Measurements from ENCODE around the gene KCNV2.
"Not testable (repeated sequence)": the region's sequence is repeated elsewhere in the genome, so short reads cannot be mapped to it uniquely, and the experiment has no call there.

KCNV2 gene

DNA sequence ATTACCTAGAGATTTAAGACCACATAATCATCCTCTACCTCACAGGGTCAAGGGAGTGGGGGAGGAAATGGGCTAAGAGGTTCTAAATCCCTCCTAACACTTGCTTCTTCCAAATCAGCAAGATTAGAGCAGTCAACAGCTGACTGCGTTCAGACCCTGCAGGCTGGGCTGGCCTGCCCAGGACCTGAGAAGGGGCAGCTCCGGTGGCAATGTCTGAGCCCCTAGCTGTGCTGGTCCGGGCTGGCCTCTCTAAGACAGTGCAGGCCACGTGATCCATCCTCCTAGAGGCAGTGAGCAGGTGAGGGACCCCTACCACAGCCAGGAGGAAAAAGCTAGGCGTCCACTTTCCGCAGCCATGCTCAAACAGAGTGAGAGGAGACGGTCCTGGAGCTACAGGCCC, at the start of gene KCNV2:
KCNV2 (plus strand) TSS at position 126 of the 400 bp plus-strand sequence; CDS start at position 356, 230 bp downstream.
- DNase-seq (ENCODE audit: low read depth) = no peak

DNA sequence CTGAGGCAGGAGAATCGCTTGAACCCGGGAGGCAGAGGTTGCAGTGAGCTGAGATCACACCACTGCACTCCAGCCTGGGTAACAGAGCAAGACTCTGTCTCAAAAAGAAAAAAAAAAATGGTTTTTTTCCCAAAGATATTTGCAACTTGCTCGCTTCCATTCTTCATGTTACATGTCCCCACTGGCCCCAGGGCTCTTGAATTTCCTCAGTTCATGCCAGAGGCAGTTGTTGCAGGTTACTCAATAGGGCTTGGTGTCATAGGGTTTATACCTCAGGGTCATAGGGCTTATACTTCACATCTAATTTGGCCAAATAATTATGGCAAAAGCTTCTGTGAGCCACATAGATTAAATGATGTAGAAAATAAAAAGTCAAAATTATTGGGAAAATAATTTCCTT, 44.1 kb upstream of the KCNV2 start:
- no peak for DNase-seq (ENCODE audit: low read depth)

DNA sequence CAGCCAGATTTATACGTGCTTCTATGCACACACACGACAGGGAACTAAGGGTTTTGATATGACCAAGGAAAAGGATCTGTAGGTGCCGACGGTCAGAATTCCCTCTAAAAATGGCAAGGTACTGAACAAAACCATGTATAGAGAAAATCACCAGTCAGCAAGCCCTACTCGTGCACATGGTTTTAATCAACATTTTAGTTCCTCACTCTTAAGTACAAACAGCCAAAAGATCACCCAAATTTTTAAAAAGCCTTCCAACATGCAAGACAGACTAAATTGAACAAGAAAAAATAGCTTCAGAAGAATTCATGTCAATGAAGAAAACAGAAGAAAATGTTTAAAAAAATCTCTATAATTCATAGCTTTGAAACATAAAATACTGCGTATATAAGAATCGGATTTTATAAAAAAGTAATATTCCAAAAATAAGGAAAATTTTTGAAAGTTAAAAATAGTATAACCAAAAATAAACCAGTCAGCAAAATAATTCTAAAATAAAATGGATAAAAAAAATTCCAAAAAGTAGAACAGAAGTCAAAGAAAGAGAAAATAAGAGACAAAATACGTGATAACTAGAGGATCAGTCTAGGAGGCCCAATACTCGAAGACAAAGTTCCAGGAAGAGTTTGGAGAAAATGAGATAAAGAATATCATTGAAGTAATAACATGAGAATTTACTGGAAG, 43.0 kb upstream of the KCNV2 start:
- DNase-seq (ENCODE audit: low read depth) = no peak

DNA sequence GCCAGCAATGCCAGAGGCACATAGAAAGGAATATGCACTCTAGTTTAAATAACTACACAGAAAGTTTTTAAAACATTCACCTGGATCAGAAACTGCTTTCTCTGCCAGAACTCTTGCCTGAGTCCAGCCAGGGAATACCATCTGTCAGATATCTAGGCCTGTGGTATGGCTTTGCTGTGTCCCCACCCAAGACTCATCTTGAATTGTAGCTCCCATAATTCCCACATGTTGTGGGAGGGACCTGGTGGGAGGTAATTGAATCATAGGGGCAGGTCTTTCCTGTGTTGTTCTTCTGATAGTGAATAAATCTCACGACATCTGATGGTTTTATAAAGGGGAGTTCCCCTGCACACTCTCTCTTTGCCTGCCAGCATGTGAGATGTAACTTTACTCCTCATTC, 41.5 kb upstream of the KCNV2 start:
- no peak for DNase-seq (ENCODE audit: low read depth)

DNA sequence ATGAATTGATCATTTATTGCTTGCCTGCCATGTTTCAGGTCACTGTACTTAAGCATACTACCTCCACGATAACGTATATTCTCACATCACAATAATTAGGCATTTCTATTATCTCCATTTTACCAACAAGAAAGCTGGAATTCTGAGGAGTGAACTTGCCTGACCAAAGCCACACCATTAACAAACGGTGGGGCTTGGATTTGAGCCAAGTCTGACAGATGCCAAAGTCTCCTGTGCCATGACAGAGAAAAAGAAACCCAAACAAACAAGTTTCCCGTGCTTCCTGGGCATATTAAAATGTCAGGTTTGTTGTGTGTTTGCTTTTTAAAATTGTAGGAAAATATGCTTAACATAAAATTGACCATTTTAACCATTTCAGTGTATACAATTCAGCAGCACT, 40.8 kb upstream of the KCNV2 start:
- no peak for DNase-seq (ENCODE audit: low read depth)

DNA sequence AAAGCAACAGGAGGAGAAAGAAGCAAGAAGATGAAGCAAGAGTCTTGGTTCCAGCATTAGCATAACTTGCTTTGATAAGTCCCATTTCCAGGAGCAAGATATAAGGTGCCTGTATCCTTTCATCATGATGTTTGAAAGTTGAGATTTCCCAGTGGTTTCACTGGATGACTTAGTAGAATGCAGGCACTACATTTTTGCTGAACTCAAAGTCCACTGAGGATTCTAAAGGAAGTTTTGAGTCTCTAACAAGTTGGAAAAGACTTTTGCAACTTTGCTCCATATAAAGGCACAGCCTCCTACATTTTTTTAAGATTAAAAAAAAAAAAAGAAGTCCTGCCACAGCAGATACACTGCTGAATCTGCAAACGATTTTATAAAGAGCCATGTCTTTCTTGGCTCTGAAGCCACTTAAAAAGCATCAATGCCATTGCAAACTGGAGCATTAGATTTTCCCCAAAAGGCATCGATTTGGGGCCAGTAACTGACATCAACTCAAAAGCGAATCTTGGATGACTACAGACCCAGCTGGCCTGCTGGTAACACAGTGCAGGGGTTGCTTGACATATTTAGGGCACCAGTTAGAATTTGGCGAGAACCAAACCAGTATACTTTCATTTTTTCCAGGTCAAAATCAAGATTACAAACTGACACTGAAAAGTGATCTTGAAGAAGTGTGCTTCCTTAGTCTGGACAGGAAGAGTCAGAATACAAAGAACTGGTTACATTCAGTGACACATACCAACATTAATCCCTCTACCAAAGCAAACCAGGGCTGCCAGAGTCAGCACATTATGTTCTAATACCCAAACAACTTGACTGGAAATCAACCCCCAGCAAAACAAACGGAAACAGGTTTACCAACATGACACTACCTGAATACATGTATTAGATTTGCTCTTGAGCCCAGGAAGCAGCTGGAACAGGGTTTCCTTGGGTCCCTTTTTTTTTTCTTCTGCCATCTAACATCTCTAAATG, 39.1 kb upstream of the KCNV2 start:
- DNase-seq (ENCODE audit: low read depth) = no peak

DNA sequence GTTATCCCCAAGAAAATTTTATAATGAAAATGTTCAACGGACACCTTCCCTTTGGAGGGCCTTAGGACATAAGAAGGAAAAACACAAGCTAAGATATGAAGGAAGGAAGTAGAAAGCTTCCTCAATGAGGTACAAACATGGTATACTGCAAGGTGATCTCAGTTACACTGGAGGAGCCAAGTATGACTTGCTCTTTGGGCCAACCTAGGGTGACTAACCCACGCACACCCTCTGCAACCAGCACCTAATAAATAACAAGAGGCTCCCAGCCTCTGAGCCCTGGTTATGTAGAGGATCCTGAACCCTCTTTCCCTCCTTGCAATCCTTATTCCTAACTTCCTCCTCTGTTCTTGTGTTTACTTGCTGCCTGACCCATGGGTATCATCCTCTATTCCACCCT, 38.3 kb upstream of the KCNV2 start:
- no peak for DNase-seq (ENCODE audit: low read depth)

DNA sequence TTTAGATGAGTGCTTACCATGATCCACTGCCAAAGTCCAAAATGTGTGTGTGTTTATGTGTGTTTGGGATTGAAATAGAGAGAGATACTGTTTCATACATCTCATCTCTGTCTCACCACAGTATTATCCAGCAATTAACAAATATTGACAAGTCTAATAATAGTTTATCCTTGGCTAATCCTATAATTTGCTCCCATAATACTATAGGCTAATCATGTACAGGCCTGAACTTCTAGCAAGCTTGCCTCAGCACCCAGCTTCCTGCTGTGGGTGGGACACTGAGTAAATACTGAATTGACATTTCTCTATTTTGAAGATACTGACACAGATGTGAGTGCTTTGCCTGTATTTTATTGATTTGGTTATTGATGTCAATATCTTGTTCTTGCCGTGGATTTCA, 35.3 kb upstream of the KCNV2 start:
- DNase-seq (ENCODE audit: low read depth) = no peak

DNA sequence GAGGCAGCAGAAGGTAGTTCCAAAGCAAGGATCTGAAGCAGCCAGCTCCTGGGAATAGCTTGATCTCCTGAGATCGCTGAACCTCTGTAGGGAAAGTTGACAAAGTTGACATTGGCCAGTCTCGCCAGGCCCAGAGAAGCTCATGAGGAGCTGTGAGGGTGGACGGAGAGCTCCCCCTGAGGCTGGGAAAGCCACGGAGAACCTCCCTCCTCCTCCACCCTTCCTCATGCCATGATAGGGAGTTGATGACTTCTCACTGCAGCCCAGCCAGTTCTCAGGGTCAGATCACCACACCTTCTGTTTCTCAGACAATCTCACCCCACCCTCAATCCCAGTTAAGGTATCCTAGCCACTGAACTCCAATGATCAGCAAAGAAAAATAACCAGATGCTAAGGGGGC, 30.4 kb upstream of the KCNV2 start:
- no peak for DNase-seq (ENCODE audit: low read depth)

DNA sequence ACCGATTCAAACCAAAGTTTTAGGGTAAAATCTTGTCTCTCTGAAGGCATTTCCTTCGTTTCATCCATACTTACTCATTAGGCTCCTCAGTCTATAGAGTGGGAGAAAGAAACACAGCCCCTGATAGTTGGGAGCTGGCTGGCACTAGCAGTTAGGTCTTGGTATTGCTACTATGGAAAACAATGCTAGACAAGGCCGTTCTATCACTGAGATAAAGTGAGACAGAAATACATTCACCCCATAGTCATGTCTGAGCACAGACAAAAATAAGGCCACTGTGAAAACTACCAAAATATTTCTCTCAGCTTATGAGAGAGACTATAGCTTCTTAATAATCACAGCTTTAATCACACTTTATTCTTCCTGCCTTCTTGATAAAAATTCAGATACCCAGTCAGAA, 28.7 kb upstream of the KCNV2 start:
- no peak for DNase-seq (ENCODE audit: low read depth)

DNA sequence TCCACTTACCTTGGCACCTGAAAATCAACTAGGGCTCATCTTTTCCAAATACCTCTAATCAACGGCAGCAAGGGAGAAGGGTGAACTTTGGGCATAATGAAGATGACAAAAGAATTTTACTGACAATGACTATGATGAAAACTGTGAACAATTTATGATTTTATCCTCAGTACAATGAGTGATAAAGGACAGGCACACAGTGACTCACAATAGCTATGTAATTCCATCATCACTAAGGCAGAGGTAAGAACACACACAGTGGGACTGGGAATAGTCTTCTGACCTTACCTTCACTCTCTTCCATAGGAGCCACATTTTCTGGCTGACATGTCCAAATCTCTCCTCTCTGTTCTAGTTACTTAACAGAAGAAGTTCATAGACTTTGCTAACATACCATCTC, 26.1 kb upstream of the KCNV2 start:
- DNase-seq (ENCODE audit: low read depth) = no peak

DNA sequence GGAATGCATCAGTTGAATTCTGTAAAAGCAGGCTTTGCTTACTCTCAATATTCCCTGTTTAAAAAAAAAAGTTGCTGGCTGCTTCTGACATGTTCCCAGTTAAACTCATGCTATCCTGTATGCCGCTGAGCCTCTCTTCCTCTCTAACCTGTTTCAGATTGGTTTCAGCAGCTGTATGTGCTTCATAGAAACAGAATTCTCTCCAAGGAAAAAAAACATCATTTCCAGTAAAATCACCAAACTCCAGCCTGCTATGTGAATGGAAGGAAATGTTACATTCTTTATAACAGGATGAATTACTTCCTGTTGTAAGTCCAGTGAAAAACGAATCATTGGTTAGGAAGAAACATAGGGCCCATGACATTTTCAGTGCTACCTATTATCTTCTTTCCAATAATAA, 25.7 kb upstream of the KCNV2 start:
- DNase-seq (ENCODE audit: low read depth) = peak; percentile 14

DNA sequence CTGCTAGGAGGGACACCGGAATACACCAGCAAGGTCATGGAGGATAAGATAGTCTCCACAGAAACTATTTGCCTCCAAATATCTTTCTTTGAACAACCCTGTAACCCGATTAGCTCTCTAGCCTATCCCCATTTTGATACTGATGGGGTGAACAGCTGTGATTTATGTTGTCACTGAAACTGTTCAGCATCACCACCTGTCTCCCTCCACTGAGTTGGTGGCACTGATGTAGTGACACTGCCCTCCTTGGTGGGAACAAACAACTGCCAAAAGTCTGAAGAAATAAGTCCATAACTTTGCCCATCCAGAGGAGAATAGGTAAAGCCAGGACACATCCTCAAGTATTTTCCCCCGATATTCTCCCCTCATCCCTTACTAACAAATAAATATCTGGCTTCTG, 24.3 kb upstream of the KCNV2 start:
- DNase-seq (ENCODE audit: low read depth) = no peak

DNA sequence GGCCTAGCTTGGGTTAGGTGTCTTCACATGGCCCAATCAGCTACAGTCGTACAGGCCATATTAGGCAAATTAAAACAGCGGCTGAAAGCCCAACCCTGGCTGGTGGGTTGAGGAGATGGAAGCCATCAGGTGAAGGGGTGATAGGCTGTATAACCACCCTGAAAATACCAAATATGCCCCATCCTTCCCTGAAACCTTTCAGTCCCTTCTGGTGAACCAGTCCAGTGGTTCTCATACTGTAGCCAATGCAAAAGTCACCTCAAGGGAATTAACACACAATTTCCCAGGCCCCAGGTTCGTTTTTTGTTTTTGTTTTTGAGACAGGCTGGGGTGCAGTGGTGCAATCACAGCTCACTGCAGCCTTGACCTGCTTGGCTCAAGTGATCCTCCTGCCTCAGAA, 19.8 kb upstream of the KCNV2 start:
- DNase-seq (ENCODE audit: low read depth) = no peak

DNA sequence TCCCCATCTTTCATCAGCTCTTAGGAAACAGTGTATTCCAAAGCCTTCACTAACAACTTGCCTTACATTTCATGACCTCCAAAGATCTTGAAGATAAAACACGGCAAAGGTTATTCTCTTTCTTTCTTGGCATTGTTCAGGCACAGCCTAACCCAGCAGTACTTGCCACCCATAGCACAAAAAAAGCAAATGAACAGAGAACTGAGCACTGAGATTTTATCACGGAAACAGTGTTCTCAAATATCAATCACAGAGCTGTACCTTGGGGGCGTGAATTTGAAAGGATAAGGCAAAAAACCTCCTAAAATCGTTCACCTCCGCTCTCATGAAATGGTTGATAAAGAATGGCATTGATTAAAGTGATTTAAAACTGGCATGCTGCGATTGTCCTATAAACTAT, 16.9 kb upstream of the KCNV2 start:
- peak; percentile 7 for DNase-seq (ENCODE audit: low read depth)

DNA sequence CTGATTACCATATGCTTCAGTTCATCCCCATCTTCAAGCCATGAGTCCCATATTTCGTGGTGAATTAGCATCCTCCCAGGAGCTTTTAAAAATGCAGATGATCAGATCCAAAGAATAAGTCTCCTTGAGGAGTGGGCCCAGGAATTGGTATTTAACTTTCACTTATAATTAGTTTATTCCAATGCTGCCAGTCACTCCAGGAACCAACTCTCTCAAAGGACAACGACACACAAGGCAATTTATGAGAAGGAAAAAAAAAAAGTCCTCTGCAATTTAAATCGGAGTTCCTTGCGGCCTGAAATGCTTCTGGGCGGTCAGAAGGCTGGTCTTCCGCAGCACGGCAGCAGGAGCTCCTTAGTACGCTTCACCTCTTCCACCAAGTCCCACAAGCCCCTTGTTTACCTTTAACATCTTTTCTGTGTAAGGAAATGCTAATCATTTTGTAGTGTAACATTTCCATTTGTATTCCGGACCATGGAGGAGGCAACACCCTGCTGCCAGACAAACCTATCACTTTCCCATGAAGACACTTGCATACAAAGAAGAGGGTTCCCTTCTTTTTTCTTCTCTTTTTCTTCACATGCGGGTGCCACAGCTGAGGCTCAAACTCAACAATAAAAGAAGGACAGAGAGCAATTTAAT, 16.3 kb upstream of the KCNV2 start:
- no peak for DNase-seq (ENCODE audit: low read depth)

DNA sequence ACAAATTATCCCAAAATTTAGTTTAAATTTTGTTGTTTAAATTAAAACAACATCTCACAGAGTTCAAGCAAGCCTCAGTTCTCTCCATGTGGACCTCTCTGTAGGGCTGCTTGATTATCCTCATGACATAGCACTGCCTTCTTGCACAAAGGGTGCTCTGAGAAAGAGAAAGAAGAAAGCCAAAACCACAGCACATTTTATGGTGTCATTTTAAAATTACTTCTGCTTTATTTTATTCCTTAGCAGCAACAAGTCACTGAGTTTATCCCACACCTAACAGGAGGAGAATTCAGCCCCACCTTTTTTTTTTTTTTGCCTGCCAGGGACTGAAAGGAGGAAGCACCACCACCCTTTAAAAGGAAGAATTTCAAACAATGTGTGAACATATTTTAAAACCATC, 12.8 kb upstream of the KCNV2 start:
- DNase-seq (ENCODE audit: low read depth) = no peak

DNA sequence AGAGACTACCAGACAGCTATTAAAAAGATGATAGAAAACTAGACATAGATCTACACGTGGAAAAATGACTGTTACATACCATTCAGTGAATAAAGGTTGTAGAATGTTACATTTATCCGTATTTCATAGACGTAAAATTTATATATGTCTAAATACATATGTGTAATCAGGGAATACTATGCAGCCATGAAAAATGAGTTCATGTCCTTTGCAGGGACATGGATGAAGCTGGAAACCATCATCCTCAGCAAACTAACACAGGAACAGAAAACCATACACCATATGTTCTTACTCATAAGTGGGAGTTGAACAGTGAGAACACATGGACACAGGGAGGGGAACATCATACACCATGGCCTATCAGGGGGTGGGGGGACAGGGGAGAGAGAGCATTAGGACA, 10.1 kb upstream of the KCNV2 start:
- DNase-seq (ENCODE audit: low read depth) = not testable (repeated sequence)

DNA sequence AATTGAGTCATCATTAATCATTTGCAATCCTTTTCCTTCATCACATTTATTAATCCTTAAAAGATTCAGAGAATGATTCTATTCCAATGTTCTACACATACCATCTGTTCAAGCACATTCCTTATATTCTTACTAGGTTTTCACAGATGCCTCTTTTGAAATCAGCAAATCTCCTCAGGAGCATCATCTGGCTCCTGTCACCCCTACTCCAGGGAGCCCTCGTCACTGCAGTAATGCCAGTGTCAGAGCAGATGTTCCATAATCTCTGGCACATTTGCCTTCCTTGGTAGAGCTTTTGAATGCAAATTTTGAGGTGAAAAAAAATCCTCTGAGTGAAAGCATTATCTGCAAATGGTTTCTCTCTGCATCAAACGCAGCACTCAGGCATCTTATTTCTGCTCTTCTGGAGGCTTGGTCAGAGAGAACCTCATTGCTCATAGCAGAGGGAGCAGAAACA, 7.6 kb upstream of the KCNV2 start:
- DNase-seq (ENCODE audit: low read depth) = no peak

DNA sequence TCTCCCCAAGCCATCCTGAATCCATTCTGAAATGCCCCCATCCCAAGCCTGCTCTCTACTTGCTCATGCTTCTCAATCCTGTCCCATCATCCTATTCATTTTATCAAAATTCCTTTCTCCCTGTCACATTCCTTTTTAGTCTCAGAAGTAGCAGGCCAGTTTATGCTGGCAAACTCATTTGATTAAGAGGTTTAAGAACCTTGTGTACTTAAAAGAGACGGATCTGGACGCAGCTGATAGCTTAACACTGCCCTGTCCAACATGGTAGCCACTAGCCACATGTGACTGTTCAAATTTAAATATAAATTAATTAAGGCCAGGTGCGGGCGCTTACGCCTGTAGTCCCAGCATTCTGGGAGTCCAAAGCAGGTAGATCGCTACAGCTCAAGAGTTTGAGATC, 5.6 kb upstream of the KCNV2 start:
- no peak for DNase-seq (ENCODE audit: low read depth)

DNA sequence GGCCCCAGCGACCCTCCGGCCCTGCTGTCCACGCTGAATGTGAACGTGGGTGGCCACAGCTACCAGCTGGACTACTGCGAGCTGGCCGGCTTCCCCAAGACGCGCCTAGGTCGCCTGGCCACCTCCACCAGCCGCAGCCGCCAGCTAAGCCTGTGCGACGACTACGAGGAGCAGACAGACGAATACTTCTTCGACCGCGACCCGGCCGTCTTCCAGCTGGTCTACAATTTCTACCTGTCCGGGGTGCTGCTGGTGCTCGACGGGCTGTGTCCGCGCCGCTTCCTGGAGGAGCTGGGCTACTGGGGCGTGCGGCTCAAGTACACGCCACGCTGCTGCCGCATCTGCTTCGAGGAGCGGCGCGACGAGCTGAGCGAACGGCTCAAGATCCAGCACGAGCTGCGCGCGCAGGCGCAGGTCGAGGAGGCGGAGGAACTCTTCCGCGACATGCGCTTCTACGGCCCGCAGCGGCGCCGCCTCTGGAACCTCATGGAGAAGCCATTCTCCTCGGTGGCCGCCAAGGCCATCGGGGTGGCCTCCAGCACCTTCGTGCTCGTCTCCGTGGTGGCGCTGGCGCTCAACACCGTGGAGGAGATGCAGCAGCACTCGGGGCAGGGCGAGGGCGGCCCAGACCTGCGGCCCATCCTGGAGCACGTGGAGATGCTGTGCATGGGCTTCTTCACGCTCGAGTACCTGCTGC, 839 bp downstream of the KCNV2 start:
- DNase-seq (ENCODE audit: low read depth) = no peak

DNA sequence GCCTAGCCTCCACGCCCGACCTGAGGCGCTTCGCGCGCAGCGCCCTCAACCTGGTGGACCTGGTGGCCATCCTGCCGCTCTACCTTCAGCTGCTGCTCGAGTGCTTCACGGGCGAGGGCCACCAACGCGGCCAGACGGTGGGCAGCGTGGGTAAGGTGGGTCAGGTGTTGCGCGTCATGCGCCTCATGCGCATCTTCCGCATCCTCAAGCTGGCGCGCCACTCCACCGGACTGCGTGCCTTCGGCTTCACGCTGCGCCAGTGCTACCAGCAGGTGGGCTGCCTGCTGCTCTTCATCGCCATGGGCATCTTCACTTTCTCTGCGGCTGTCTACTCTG, 1.4 kb downstream of the KCNV2 start:
- DNase-seq (ENCODE audit: low read depth) = no peak

Measured in EH (cell line).